Pericardium fibroblast (primary cell): ENCODE measurements around the gene AK8. TPM values are rescaled to one million over a fixed set of nuclear protein-coding genes. Genes with fewer than 3 reads are reported as not detected.

ENCODE experiments used
- total RNA-seq: library from RNA; depleted of rRNA; stranded (reverse); fragments of >200 nt; gene quantifications from 2 replicates; pipeline ENCODE4 v1.2.3, GENCODE V29; 2015

AK8 gene, protein sequence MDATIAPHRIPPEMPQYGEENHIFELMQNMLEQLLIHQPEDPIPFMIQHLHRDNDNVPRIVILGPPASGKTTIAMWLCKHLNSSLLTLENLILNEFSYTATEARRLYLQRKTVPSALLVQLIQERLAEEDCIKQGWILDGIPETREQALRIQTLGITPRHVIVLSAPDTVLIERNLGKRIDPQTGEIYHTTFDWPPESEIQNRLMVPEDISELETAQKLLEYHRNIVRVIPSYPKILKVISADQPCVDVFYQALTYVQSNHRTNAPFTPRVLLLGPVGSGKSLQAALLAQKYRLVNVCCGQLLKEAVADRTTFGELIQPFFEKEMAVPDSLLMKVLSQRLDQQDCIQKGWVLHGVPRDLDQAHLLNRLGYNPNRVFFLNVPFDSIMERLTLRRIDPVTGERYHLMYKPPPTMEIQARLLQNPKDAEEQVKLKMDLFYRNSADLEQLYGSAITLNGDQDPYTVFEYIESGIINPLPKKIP
- total RNA-seq = 0.82 and 5.4 TPM in 2 replicates

DNA sequence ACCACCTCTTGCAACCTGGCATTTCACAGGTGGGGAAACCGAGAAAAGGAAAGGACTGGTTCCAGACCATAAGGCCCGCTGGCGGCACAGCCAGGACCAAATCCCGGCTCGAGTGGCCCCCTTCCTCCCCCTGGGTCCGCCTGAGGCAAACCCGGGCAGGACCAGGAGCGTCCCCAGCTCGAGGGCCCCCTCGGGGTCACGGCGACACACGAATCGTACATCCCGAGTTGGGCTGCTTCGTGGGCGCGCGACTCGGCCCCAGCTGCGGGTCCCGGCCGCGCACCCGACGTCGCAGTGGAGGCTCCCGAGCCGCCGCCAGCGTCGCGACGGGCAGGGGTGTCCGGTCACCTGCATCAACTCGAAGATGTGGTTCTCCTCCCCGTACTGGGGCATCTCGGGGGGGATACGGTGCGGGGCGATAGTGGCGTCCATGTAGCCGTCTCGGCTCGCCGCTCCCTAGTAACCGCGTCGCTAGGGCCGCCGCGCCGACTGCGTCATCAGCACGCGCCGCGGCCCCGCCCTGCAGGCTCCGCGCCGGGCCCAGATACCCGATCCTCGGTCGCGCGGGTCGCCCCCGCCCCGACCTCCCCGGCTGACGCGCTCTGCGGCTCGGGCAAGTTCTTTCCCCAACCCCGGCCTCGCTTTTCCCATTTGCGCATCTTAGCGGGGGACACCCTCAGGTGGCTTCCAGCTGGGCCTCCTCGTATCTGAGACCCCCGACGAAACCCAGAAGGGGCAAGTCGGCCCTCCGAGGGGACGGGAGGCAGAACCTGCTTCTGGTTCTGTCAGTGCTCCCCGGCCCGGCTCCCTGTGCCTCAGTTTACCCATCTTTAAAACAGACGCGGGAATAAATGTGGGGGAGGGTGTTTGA, at the start of gene AK8:
TSS of gene AK8 (minus strand) at position 461 of the 871 bp plus-strand sequence. CDS start at position 432, 29 bp downstream.

DNA sequence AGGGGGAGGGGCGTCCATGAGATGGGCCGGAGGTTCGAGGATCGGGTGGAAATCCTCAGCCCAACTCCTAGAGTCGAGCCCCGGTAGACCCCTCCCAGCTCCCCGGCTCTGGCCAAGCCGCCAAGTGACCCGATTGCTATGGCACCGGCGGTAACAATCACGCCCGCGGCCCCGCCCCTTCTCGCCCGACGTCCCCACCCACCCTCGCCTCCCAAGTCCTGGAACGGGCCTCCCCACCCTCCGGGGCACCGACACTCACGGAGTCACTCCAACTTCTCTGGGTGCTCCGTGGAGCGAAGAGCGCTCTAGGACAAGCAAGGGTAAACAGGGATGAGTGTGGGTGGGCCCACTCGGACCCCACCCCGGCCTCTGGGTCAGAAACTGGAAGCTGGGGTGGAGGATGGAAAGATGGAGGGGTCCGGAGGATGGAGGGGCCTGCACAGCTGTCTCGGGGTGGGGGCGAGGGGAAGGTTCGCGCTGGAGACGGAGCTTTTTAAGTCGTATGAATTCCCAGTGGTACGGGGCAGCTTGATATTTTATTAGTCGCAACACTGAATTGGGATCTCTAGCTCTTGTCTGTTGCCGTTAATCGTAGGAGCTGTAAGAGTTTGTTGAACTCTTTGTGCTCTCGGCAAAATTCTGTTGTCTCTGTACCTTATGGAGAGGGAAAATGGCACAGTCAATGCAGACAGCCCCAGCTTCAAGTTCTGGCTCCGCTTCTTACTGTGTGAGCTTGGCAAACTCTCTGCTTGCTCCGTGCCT, 792 bp upstream of the AK8 start, which contains the start of gene SPACA9:
TSS of gene SPACA9 (plus strand) at position 204 of the 762 bp plus-strand sequence. CDS start 5,050 bp downstream, outside the sequence.

Other genes with a start within 250 kb of the AK8 start
- gene DDX31, start 208.3 kb downstream of the AK8 start, total RNA-seq = 9.3 and 11.6 TPM in 2 replicates
- gene GTF3C4, start 207.8 kb downstream of the AK8 start, total RNA-seq = 9.5 and 13.4 TPM in 2 replicates
- gene SPACA9, start 614 bp upstream of the AK8 start, total RNA-seq = 2.0 and 7.3 TPM in 2 replicates
- gene TSC1, start 66.3 kb upstream of the AK8 start, total RNA-seq = 22.0 and 25.2 TPM in 2 replicates
- gene GFI1B, start 100.4 kb upstream of the AK8 start, total RNA-seq = not detected in 2 replicates
- gene GTF3C5, start 152.7 kb upstream of the AK8 start, total RNA-seq = 35.6 and 41.5 TPM in 2 replicates
- 0.26 and 0.70 TPM in 2 replicates for gene CEL, start 183.7 kb upstream of the AK8 start, total RNA-seq
- 14.6 and 15.3 TPM in 2 replicates for gene RALGDS, start 243.0 kb upstream of the AK8 start, total RNA-seq